Spleen (tissue), 7 donors: ENCODE data around the gene PIK3R5.

Experiments used
- POLR2A ChIP-seq, 3 donors: fragments of 450-650 bp; IDR thresholded peaks; one replicate each; pipeline ENCODE4 v1.5.1; 2017; ENCODE audit warnings: antibody characterized with exemption in 3 of 3, mild to moderate bottlenecking in 1 of 3
- POLR2AphosphoS5 ChIP-seq, 3 donors: sonication (generic); formaldehyde crosslinking; IDR thresholded peaks; one replicate each; pipeline ENCODE4 v1.5.1; 2017; ENCODE audit warnings: antibody characterized with exemption in 3 of 3
- TF ChIP-seq, protein P1 (sequence below), 11 experiments: fragments of 200-600 bp in 7 of 11; fragments of 450-650 bp in 4 of 11; sonication (generic) in 4 of 11; IDR thresholded peaks in 8 of 11; conservative IDR thresholded peaks in 3 of 11; 1 replicate in 7 of 11; 2 replicates in 4 of 11; pipeline versions ENCODE4 v1.4.0 to v1.8.0; 2016 to 2021; ENCODE audit warnings: antibody characterized with exemption in 11 of 11, inconsistent platforms in 4 of 11, mild to moderate bottlenecking in 1 of 11
- donor health status: DM: no; HTN: no; CAD: no; lungs with moderate emphysema.
- donor health status: DM: no; HTN: no; CAD: no.
- donor health status: DM: no; HTN: no; CAD: no.

DNA sequence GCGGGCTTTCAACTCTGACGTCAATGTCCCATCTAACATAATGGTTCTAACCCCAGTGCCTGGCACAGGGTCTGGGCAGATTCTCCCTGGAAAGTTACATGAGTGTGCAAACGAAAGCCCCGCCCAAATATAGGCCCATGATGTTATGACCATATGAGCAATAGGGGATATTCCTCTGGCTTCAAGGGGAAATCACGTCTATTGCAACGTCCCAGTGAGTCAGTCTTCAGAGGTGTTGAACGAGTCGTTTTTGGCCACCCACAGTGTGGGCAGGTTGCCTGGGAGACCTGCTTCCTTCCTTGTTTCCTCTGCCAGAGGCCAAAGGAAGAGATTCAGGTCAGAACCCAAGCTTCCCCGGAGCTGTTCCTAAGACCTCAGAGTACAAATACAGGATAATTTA, 30.3 kb downstream of the PIK3R5 start:
- TF ChIP-seq POLR2A (IDR thresholded peaks at IDR 0.05) (no peak), POLR2AphosphoS5 (IDR thresholded peaks at IDR 0.05) (peak in 1 of 3 donors; percentile 74)
- TF ChIP-seq, protein P1, sequence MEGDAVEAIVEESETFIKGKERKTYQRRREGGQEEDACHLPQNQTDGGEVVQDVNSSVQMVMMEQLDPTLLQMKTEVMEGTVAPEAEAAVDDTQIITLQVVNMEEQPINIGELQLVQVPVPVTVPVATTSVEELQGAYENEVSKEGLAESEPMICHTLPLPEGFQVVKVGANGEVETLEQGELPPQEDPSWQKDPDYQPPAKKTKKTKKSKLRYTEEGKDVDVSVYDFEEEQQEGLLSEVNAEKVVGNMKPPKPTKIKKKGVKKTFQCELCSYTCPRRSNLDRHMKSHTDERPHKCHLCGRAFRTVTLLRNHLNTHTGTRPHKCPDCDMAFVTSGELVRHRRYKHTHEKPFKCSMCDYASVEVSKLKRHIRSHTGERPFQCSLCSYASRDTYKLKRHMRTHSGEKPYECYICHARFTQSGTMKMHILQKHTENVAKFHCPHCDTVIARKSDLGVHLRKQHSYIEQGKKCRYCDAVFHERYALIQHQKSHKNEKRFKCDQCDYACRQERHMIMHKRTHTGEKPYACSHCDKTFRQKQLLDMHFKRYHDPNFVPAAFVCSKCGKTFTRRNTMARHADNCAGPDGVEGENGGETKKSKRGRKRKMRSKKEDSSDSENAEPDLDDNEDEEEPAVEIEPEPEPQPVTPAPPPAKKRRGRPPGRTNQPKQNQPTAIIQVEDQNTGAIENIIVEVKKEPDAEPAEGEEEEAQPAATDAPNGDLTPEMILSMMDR (IDR thresholded peaks at IDR 0.05 in 8 of 11, conservative IDR thresholded peaks at IDR 0.05 in 3 of 11), result no peak
